T-helper 2 cell treated with Interferon-gamma antibody and Interleukin-4, amounts not matched to agents 100 ng/mL and 5 ng/mL, for 36 hours (primary cell): ENCODE results near the gene ECHDC1. TPM values are rescaled to one million over a fixed set of nuclear protein-coding genes. Genes with fewer than 3 reads are reported as not detected.

Source experiments
- intact Hi-C: fragments of 100-400 bp; cut with micrococcal nuclease; formaldehyde crosslinking; loops from one replicate; pipeline ENCODE4 v1.15.1; 2023
- total RNA-seq: library from RNA; stranded (reverse); gene quantifications from 2 replicates; pipeline ENCODE4 v1.2.3, GENCODE V29; 2022

Gene ECHDC1
- total RNA-seq, 1 donor from 2014 or later: 46.5 TPM

DNA sequence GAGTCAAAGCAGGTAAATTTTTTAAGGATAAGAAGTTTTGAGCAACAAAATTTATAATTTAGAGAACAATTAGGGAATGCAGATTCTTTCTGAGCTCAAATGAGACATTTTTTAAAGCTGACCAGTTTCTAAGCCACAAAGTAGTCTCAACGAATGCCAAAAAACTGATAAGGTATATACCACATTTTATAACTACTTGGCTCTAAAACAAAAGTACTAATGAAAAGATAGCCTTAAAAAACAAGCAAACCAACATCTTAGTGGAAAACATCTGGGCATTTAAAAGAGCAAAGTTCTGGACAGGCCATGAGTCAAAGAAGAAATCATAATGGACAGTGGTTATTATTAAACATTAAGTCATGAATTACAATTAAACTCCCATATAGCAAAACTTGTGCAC, 99.9 kb downstream of the ECHDC1 start:
- intact Hi-C loops: no loop called here

Other genes with a start within 250 kb of the ECHDC1 start
- gene RSPO3, start 224.9 kb downstream of the ECHDC1 start, total RNA-seq: not detected in 2 replicates
- 13.8 and 16.9 TPM in 2 replicates for gene RNF146, start 76.7 kb downstream of the ECHDC1 start, total RNA-seq
- gene KIAA0408, start 115.8 kb upstream of the ECHDC1 start, total RNA-seq: 10.4 and 11.2 TPM in 2 replicates
- gene C6orf58, start 233.6 kb upstream of the ECHDC1 start, total RNA-seq: not detected in 2 replicates